ENCODE measurements around the gene YDJC.

GRCh38 chr22:21582801-21583740 lies 46.8 kb downstream of the YDJC start:
- TF ChIP-seq CTCF (IDR thresholded peaks at IDR 0.05) (no peak), POLR2A (IDR thresholded peaks at IDR 0.05) (no peak)

Measured in thyroid gland (tissue), 4 donors.